COLO668 (cell line): Measurements from ENCODE around the gene PVALB.

Experiments
- DNase-seq: peaks from one replicate; lab custom pipeline; 2025; ENCODE audit not compliant: unreplicated experiment; lab: John Stamatoyannopoulos, UW

Gene PVALB

DNA sequence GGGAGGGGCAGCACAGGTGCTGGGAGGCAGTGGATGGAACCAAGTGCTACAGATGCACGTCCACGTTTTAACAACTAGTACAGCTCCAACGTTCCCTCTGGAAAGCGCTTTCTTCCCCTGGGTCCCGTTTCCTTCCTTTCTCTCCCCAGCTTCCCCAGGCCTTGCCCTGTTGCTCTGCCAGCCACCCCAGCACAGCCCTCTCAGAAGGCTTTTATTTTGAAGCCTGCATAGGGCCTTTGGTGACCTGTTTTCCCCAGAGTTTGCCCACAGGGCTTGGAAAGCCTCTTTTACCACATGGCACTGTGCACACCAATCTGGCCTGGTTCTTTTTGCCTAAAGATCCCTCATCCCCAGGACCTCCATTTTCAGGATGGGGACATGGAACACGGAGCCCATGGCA is 30.1 kb upstream of the PVALB start:
- DNase-seq, result no peak

GRCh38 chr22:36846271-36846670 is 29.4 kb upstream of the PVALB start:
- no peak for DNase-seq

DNA sequence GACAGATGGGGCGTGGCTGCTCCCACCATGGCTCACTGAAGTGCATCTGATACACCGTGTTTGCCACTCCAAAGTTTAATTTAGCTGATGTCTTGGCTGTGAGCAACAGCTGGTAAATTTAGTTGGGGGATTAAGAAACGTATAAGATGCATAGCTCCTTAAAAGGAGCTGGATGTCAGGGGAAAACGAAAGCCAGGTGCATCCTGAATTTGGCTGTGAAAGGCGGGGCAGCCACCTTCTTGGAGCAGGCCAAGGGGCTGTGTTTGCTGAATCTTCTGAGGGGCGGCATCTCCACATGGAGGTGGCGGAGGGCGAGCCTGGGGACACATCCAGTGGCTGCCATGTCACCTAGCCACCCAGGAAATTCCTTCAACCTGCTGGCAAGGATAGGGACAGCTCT is 23.3 kb upstream of the PVALB start:
- DNase-seq, result no peak

- DNase-seq, result no peak
Observed at GRCh38 chr22:36839356-36840073, 22.7 kb upstream of the PVALB start.

GRCh38 chr22:36838119-36839030 is 21.5 kb upstream of the PVALB start:
- no peak for DNase-seq

DNA sequence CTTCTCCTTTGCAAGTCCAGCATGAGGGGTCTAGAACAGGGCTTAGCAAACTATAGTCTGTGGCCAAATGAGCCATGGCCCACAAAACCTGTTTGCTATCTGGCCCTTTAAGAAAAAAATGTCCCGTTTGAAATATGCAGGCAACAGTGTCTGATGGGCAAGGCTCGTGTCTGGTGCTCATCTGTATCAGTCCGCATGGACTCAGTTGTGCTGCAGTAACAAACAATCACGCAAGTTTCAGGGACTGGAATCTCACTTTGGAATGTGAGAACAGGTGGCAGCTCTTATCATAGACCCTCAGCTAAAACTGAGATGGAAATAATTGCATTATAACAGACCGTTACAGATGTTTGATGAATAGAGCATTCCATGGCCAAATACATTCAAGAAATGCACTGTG is 19.1 kb upstream of the PVALB start:
- no peak for DNase-seq

DNA sequence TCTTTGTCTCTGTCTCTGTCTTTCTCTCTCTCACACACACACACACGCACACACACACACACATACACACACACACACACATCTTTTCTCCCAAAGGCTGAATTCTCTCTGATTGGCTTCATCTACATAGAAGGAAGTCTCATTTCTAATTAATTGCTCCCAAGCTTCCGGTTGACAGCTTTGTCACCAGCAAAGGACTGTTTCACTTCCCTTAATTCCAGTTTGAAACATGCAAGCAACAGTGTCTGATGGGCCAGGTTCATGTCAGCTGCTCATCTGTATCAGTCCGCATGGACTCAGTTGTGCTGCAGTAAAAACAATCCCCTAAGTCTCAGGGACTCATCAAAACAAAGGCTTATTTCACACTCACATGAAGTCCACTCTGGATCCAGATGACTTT is 16.2 kb upstream of the PVALB start:
- no peak for DNase-seq

GRCh38 chr22:36831717-36832116 is 14.9 kb upstream of the PVALB start:
- DNase-seq, result no peak

DNA sequence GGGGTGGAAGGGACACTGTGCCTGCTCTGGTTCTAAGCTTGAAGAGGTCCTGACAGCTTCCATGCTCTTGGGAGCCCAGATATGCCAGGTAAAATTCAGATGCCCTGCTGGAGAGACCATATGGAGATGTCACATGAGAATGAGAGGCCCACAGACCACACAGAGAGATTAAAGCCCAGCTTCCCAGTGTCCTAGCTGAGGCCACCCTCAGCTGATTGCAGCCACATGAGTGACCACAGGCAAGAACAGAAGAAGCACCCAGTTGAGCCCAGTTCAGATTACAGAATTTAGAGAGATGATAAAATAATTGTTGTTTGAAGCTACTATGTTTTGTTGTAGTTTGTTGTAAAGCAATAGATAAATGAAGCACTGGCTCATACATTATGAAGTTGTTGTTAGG is 14.4 kb upstream of the PVALB start:
- no peak for DNase-seq

- no peak for DNase-seq
Observed at GRCh38 chr22:36830601-36831000, 13.8 kb upstream of the PVALB start.

DNA sequence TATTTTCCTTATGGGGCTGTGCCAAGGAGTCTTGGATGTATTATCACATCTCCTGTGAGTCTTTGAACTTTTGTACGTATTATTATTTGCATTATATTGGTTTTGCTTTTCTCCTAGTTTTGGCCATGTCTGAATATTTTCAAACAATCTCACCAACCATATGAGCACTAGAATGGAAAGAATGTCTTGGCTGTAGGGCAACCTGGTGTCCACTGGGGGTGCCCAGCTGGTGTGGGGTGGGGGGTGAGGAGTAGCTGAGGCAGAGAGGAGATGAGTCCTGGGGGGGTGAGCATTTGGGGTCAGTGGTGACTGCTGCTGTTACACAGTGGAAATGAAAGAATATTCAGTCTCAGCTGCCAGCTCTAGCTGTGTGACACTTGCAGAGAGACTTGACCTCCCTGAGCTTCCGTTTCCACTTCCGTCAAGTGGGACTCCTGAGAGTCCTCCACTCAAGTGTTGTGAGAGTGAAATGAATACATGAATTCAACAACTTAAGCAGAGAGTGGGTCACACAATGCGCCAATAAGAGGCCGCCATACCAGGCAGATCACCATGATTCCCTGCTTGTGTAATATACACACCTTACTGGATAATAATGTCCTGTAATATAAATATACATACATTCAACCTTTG is 12.7 kb upstream of the PVALB start:
- no peak for DNase-seq

GRCh38 chr22:36828815-36829214 is 12.0 kb upstream of the PVALB start:
- no peak for DNase-seq

DNA sequence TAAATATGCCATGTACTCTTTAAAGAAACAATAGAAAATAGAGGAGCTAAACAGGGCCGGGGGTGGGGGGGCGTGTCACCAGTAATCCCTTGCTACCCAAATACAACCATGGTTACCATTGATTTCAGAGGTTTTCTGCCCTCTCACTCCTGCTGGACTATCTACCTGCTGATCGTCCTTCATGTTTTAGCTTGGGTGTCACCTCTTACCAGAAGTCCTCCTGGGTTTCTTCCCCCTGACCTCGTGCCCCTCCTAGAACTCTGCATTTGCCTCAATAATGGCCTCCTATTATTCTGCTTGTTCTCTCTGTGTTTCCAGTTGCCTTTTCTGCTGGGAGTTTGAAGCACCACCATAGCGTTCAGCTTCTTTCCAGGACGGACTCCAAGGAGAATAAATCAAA is 9.4 kb upstream of the PVALB start:
- DNase-seq, result no peak

- DNase-seq, result no peak
Observed at GRCh38 chr22:36824655-36825054, 7.8 kb upstream of the PVALB start.

DNA sequence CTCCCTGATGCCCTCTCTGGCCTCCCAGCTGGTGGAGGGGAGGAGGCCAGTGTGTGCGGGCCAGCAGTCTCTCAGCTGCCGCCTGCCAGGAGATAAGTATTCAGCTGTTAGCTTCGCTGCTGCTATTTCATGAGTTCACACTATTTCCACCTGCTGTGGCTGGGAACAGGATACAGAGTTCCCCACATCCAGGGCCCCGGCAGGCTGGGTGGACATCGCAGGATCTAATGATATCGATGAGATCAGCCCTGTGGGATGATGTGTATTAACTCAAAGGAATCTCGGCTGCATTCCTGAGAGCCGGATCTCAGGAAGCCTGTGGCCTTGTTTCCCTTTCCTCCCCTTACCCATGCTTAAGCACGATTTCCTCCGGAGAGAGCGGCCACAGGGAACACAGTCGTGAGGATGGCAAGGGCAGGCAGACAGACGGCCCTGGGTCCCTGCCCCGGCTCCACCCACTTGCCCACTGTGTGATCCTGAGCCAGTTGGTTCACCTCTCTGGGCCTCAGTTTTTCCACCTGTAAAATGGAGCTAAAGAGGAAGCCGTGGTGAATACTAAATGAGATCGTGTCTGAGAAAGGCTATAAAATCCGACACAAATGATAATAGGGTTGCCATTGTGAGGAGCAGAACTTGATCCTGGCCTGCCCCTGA is 6.5 kb upstream of the PVALB start:
- DNase-seq, result no peak

DNA sequence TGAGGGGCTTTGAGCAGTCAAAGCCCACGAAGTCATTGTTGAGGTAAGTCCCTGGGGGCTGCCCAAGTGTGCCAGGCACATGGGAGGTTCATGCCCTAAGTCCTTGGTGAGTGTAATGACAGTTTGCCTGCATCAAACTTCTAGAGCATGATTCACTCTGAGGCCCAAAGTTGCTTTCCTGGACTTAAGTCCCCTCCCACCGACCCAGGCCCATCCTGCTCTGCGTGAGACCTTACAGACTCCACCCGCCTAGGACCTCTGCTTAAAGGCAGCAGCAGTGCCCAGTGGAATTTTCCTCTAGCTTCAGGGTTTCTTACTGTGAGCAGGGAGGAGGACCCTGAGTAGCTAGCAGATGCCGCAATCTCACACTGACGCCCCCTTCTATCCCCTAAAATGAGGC is 5.7 kb upstream of the PVALB start:
- no peak for DNase-seq

- DNase-seq, result no peak
Observed at GRCh38 chr22:36819112-36819511, 2.3 kb upstream of the PVALB start.

DNA sequence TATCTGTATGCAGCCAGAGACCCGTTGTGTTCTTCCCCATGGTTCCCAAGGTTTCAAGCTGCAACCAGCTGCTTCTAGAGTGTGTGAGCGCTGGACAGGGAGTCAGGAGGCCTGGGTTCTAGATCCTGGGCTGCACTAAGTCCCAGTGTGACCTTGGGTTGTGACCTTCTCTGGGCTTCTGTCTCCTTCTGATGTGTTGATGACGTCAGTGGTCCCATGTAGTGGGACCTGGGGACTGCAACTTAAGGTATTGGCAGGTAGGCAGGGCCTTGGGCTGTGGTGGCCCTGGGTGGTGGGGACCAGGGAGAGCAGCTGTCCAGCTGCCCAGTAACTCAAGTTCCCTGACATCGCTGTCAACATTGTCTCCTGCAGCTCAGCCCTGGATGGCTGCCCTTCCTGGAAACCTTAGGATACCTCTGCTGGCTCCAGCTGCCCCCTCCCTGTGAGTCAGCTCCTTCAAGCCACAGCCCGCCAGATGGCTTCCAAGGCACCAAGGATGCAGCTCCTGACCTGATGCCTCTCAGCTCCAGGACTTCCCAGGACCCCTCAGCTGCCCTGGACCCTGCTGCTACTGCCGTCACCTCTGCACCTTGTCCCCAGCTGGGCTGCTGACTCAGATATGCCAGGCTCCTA is 1.3 kb upstream of the PVALB start:
- DNase-seq, result no peak

- DNase-seq, result no peak
Observed at GRCh38 chr22:36817525-36817848, 652 bp upstream of the PVALB start.

DNA sequence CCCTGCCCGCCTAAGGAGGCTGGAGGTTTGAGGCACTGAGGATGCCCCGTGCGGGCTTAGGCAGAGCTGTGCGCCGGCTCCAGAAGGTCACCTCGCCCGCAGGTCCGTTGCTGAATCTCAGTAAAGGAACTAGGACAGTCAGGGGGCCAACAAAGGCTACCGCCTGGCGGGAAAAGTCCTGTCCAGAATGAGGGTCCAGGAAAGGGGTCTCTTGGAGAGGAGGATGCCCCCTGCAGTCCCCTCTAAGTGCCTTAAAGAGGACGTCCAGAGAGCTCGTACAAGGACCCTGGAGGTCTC is 548 bp downstream of the PVALB start:
- DNase-seq, result no peak

GRCh38 chr22:36815558-36816338 is 1.1 kb downstream of the PVALB start:
- DNase-seq, result no peak
